ENCODE measurements around the gene WT1. TPM values are rescaled to one million over a fixed set of nuclear protein-coding genes. Genes with fewer than 3 reads are reported as not detected.

Gene WT1
- total and polyA plus RNA-seq, 4 donors = 0.05 to 0.06 TPM; not detected in 2

GRCh38 chr11:32388871-32389770 lies 46.2 kb downstream of the WT1 start:
- Histone ChIP-seq H3K4me3 (ENCODE audit: low read depth in 1 of 3, low read length in 3 of 3) (no peak overlapping the region), H3K9ac (ENCODE audit: low read depth in 1 of 2, low read length in 2 of 2) (no peak overlapping the region), H3K27me3 (ENCODE audit: control insufficient read depth in 4 of 4, insufficient read depth in 4 of 4, low read length in 3 of 4) (no peaks in the 10 kb centered on the region), H3K4me1 (ENCODE audit: control insufficient read depth in 4 of 4, insufficient read depth in 4 of 4, low read length in 3 of 4) (no peaks in the 10 kb centered on the region), H3K27ac (ENCODE audit: low read depth in 1 of 2, low read length in 2 of 2) (no peak overlapping the region), H3K36me3 (ENCODE audit: control insufficient read depth in 4 of 4, insufficient read depth in 3 of 4, low read depth in 1 of 4, low read length in 3 of 4) (no peaks in the 10 kb centered on the region), H3K9me3 (ENCODE audit: control insufficient read depth in 4 of 4, low read length in 3 of 4) (no peaks in the 10 kb centered on the region)
- 78% methylated on average over 10 of the region's 10 CpGs for WGBS
- no peak for DNase-seq (ENCODE audit: low spot score)
- TF ChIP-seq CTCF (IDR thresholded peaks at IDR 0.05; ENCODE audit: low read depth, low read length, missing input control) = no peak
- no peak for TF ChIP-seq MAX (IDR thresholded peaks at IDR 0.05)
- no peak for TF ChIP-seq ATF3 (IDR thresholded peaks at IDR 0.05)
- TF ChIP-seq RXRA (IDR thresholded peaks at IDR 0.05) = no peak
- TF ChIP-seq REST (IDR thresholded peaks at IDR 0.05) = no peak
- no peak for TF ChIP-seq SP1 (IDR thresholded peaks at IDR 0.05)
- TF ChIP-seq YY1 (IDR thresholded peaks at IDR 0.05) = no peak
- TF ChIP-seq FOXA2 (IDR thresholded peaks at IDR 0.05) = no peak

GRCh38 chr11:32388365-32388764 lies 47.0 kb downstream of the WT1 start:
- no peak for TF ChIP-seq MAX (IDR thresholded peaks at IDR 0.05)
- TF ChIP-seq ZBTB33 (IDR thresholded peaks at IDR 0.05) = no peak
- H3K4me3 ChIP-seq (ENCODE audit: low read depth in 1 of 3, low read length in 3 of 3) = no peak overlapping the region
- 78% methylated on average over 4 of the region's 4 CpGs for WGBS
- no peaks in the 10 kb centered on the region for H3K9me3 ChIP-seq (ENCODE audit: control insufficient read depth in 4 of 4, low read length in 3 of 4)
- no peak overlapping the region for H3K9ac ChIP-seq (ENCODE audit: low read depth in 1 of 2, low read length in 2 of 2)
- H3K4me1 ChIP-seq (ENCODE audit: control insufficient read depth in 4 of 4, insufficient read depth in 4 of 4, low read length in 3 of 4) = no peaks in the 10 kb centered on the region
- H3K27ac ChIP-seq (ENCODE audit: low read depth in 1 of 2, low read length in 2 of 2) = no peak overlapping the region
- no peak for DNase-seq (ENCODE audit: low spot score)
- no peaks in the 10 kb centered on the region for H3K36me3 ChIP-seq (ENCODE audit: control insufficient read depth in 4 of 4, insufficient read depth in 3 of 4, low read depth in 1 of 4, low read length in 3 of 4)
- no peaks in the 10 kb centered on the region for H3K27me3 ChIP-seq (ENCODE audit: control insufficient read depth in 4 of 4, insufficient read depth in 4 of 4, low read length in 3 of 4)

All from liver (tissue), 9 donors.